HG03460 (cell line): ENCODE results near the gene MTNR1B.

ENCODE experiments used
- ATAC-seq: cut with Tn5 transposase; IDR thresholded peaks from one replicate; pipeline ENCODE4 v1.9.1; 2021; ENCODE audit not compliant: unreplicated experiment

MTNR1B gene

DNA sequence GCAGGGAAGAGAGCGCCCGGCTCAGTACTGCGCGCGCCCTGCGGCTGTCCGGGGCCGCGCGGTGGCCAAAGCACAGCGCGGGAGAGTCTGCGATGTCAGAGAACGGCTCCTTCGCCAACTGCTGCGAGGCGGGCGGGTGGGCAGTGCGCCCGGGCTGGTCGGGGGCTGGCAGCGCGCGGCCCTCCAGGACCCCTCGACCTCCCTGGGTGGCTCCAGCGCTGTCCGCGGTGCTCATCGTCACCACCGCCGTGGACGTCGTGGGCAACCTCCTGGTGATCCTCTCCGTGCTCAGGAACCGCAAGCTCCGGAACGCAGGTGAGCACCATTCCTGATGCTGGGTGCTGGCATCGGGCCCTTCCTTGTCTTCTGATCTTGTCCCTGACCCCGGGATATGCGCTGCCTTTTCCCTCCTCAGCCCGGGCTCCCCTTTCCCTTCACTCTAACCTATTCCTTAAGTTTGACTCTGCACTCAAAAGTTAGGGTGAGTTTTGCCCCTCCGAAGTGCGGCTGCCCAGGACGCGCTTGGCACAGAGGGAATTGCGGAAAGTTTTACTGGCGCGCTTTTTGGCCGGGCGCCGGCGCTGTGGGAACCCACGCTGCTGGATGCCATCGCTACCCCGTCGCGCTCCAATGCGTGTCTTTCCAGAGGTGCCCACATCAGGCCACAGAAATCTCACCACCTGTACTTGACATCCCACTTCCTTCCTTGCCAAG, at the start of gene MTNR1B:
MTNR1B (plus strand) TSS at position 18 of the 714 bp plus-strand sequence; CDS start at position 93, 75 bp downstream.
- ATAC-seq = no peak

DNA sequence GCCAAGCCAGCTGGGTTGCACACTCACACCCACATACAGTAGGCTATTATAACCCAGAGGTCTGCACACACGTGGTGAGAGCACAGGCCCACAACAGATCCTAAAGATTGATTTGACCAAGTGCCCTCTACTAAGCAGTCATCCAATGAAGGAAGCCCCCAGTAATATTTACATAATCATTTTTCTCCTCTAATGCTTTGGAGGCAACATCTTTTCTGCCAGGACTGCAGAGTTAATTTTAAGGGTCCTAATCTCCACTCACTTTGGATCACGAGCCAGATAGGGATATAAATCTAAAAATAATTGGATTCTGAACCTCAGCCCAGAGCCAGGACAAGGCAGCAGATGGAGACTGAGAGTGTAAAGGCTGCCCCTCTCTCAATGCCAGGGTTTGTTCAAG, 49.1 kb upstream of the MTNR1B start:
- no peak for ATAC-seq

DNA sequence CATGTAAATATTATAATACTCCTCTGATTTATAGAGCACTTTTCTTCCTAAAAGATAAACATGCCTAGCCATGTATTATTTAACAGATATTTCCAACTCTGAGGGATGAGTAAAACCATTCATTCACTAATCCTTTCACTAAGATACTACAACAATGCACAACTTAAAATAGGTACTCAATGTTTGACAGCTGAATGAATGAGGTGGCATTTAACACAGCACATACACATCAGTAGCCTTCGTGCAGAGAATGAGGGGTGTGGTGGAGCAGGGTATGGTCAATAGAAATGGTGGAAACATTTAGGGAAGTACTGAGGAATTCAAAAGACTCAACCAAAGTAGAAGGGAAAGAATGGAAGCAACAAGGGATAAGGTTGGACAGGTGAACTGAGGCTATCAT, 46.7 kb upstream of the MTNR1B start:
- ATAC-seq = no peak

DNA sequence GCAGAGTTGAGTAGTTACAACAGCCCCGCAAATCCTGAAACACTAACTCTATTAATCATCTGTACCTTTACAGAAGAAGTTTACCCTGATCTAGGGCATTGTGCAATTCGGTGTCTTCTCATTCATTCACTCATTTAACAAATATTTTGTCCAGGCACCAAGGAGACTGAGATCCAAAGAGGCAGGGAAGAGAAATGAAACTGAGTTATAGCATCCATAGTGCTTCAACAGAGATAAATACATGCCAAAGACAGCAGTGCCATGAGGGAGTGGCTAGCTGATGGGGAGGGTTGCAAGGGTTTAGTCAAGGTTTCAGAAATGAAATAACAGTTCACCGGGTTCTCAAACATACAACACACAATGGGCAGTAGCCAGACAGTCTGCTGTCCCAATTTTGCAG, 40.2 kb upstream of the MTNR1B start:
- no peak for ATAC-seq

DNA sequence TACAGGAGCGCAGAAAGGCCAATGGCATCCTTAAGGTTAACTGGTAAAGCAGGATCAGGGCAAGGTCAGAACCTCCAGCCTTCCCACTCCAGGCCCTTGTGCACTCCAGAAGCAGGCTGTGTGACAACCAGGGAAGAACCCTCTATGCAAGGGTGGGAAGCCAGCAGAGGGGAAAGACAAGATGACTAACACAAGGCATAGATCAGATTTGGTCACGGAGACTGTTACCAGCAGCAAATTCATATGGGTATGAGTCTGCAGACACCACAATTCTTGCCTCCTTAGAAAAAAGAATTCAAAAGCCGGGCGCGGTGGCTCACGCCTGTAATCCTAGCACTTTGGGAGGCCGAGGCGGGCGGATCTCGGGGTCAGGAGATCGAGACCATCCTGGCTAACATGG, 39.8 kb upstream of the MTNR1B start:
- ATAC-seq = no peak

DNA sequence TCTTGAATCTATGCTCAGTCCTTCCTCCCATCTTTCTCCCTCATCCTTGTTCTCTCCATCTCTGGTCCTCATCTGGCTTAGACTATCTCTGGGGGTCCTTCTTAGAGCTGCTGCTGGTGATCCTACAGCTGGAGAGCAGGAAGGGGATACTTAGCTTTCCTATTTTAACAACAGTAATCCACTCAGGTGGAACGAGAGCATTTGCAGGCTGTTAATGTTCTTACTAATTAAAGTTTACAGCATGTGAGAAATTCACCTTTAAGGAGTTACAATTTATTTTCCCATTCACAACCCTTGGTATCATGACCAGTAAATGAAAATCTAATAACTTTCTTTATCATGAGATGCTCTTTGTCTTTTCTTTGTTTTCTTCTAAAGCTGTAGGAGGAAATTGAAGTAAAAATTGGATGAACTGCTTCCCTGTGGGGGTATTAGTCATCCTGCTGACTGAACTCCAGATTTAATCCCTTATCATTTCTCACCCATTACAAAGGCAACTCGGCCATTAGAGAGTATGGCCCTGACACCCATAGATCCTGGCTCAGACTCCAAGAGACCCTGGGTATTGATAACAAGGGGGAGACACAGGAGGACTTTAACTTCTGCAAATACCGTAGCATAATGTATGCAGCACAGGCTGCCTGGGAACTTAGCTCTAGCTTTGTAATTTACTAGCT, 37.6 kb upstream of the MTNR1B start:
- no peak for ATAC-seq

DNA sequence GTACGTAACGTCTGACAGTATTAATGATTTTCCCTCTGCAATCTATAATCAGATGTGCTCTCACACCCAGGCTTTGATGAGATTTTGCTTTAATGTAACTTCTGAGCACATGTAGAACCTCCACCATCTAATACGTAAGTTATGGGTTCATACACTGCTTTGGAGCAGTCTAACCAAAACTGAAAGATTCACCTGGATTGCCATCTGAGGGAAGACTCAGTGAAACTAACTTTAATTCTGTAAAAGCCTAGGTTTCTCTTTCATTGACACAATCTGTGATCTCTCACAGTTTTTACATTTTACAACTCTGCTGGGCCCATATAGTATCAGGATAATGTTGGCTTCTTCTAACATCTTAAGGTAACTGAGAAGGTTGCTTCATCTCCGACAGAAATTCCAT, 30.1 kb upstream of the MTNR1B start:
- ATAC-seq = no peak

DNA sequence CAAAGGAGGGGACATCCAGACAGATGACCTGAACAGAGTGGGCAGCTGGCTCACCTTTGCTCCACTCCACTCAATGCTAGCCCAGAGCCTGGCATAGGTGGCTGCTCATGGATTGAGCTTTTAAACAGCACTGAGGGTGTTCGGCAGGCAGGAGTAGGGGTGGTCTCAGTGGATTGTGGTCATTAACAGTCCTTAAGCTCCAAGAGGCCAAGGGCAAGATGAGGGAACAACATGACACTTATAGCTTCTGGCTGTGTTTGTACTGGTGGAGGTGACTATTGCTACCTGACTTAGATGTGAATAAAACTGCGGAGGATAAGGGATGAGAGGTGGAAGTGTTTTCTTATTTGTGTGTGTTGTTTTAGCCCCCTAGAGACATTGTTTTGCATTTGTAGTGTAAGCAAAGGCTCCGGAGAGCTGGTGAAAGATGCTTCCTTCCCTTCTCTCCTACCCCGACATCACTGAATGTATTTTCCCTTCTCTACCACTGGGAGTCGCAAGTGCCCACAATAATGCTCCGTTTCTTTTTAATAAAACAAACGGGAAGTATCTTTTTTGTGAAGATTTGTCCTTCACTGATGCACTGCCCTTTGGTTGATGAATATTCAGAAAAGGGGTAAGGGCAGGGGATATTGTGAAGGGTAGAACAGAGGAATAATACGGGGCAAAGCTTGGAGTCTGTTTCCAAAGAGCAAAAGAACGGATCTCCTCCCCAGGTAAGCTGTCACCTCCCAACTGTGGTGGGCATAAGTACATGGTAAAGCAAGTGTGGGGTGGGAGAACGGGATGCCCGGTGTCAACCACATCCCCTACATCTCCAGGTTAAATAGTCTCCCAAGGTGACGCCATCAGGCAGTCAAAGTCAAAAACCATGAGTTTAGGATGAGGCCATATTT, 27.5 kb upstream of the MTNR1B start:
- ATAC-seq = peak; percentile 83

DNA sequence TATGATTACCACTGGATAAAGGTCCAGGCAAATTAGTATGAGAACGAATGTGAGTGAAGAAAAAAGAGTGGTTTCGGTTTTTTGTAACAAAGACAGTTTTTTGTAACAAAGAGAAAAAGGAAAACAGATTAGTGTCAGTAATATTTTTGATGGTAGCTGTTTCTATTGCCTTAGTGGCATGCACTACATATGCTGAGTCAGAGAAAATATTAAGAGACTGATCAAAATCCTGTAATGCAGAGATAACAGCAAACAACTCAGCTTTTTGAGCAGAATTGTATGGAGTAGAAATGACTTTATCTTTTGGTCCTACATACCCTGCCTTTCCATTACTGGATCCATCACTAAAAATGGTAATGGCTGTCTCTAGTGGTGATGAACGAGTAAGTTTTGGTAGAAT, 22.7 kb upstream of the MTNR1B start:
- no peak for ATAC-seq

DNA sequence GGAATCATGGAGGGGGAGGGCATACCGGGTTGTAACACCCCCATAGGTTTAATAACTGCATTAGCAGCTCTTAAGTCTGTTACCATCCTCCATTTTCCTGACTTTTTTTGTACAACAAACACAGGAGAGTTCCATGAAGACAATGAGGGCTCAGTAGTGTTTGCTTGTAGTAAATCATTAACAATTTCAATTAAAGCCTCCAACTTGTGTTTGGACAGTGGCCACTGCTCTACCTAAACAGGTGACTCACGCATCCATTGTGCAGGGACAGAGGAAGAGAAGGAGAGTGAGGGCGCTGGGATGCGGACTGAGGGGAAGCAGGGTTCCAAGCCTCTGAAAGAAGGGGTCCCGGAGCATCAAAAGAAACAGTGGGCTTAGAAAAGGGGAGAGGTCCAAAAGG, 21.3 kb upstream of the MTNR1B start:
- ATAC-seq = no peak

DNA sequence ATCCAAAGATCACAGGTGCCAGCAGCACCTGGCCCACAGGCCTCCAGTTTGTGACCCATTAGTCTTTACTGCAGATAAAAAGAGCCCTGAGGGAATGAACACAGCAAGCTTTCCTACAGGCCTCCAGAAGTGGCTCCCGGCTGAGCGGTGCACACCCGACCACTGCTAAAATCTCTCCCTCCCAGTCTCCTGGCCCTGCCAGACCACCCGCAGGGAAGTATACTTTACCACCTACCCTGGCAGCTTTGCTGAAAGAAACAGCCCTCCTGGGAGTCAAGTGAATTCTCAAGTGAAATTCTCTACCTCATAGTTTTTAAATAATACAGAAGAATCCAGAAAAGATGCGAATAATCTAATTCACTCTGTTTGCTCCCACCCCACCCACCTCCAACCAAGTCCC, 15.4 kb upstream of the MTNR1B start:
- ATAC-seq = no peak

DNA sequence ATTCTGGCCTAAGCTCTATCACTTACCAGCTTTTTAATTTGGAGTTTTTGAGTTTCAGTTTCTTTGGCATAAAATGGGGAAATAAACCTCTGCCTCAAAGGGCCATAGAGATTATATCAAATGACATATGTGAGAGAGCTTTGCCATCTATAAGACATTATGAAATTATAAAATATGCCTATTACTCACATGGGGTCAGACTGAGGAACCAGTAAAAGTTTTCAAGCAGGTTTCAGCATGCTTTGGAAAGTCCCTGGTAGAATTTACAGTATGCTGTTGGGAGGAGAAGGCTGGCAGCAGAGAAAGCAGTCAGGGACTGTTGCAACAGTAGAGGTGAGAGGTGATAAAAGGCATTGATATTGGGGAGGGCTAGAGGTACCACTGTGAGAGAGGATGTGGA, 13.6 kb upstream of the MTNR1B start:
- ATAC-seq = no peak

DNA sequence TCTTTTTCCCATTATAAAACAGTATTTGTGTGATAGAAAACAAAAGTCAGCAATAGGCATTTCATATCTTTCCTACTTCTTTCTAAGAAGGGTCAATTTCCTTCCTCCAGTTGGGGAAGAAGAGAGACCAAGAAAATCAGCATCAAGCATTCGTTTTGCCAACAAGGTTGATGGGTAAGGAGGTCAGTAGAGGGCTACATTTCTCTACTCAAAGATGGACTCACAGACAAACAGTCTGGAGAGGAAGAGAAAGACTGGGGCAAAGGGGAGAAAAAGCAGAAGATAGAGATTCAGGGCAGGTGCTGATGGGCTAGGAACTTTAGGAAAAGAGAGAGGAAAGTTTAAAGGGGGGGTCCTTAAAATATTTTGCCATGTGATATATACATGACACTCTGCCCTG, 8.6 kb upstream of the MTNR1B start:
- ATAC-seq = no peak

DNA sequence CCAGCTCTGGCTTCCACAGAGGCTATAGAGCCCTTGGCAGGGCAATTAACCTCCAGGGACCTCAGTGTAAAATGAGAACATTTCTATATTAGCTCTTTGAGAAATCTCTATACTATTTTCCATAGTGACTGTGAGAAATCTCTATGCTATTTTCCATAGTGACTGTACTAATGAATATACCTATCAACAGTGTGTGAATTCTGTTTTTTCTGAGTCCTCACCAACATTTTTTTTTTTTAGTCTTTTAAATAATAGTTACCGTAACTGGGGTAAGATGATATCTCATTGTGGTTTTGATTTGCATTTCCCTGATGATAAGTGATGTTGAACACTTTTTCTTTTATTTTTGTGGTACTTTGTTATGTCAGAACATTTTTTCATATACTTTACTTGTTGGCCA, 7.0 kb upstream of the MTNR1B start:
- ATAC-seq = no peak

DNA sequence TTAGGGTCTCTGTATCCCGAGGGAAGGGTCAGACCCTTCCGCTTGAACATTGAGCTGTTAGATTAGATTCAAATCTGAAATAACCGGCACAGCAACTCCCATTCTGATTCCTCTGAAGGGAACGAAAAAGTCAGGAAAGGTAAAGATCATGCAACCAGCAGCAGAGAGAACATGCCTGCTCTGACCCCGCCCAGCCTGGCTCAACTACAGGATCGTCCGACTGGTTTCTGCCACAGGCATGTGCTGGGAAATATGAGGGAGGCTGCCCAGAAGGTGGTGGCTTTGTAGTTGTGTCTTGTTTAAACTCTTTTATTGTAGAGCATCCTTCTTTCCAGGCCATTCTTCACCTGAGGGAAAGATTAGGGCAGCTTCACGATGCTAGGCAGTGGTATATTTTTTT, 5.0 kb upstream of the MTNR1B start:
- no peak for ATAC-seq

DNA sequence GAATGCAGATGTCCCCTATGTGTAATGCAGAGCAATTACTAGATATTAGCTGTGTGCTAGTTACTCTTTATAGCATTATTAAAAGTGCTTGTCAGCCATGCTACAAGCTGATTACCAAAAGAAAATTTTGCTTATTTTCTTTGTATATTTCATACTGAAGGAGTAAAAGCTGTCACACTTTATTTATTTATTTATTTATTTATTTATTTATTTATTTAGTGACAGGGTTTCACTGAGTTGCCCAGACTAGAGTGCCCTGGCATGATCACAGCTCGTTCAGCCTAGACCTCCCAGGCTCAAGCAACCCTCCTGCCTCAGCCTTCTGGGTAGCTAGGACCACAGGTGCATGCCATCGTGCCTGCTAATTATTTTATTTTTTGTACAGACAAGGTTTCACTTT, 4.3 kb upstream of the MTNR1B start:
- no peak for ATAC-seq

DNA sequence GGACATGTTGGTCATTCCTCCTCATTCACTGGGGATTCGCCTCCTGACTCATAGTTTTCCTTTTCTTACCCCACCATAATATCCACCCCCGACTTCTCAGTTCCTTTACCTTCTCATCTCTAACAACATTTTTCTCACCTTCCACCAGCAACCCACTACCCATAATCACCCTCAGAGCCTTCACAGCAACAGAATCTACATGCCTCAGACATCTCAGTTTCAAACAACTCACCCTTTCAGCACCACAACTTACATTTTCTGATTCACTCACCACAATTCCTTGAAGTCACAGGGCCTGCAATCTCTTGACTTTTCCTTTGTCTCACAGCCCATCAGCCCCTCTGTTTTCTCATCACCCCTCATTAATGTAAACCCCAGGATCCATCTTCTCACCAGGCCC, 2.3 kb upstream of the MTNR1B start:
- no peak for ATAC-seq

DNA sequence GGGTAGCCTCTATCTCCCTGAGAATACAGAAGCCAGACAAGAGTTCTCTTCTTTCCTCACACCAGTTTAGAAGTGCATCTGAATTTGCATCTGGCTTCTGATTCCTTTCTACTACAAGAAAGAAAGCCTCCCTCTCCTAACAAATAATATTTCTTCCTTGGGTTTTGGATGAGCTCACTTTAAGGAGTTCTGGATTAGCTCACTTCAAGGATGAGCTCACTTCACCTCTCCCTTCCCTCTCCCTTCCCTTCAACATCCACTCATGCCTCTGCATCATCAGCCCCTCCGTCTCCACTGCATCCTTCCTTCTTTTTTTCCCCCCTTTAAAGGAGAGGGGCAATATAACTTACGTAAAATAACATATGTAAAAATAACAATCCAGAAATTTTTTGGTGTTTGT, 1.6 kb upstream of the MTNR1B start:
- ATAC-seq = no peak

DNA sequence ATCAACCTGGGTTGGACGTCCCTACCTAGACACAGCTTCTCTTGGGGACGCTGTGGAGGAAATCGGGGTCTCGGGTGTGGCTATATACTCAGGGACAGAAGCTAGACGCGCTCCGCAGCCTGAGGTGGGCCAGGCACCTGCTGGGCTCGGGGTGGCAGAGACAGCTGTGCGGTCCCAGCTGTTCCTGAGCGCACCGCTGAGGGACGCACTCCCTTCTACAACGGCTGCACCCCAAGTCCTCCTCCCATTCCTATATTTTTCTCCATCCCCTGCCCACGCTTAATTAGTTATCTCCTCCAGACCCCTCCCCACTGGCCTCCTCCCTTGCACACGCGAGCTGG, 188 bp upstream of the MTNR1B start:
- no peak for ATAC-seq

DNA sequence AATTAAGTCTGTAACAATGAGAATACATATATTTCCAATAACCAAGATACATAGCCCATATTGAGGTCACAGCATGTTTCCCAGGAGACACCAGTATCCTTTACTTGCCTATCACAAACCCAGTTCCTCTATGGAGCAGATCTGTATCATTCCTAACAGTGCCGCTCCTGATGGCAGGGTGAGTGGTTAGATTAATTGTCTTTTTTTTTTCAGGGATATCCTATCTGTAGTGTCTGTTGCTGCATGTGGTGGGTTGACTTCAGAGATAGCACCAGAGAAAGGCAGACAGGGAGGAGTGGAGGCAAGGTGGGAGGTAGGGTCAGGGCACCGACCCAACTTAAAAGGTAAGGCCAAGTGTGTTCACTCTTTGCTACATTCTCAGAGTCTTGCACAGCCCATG, 2.8 kb downstream of the MTNR1B start:
- ATAC-seq = no peak

DNA sequence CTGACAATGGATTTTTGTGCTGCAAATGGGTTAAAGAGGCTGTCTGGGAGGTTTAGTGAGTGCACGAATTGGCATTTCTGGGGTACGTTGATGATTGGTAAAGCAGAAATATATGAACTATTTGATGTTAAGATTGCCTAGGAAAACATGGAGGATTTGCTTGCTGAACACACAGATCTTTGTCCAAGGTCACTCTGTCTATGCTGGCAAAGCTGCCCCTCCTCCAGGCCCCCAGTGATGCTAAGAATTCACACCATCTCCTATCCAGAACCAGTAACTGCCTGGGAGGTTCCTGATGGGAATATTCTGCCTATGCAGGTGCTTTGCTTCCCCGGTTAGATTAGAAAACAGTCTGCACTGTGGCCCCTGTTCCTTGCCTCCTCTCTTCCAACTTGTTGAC, 5.8 kb downstream of the MTNR1B start:
- no peak for ATAC-seq

DNA sequence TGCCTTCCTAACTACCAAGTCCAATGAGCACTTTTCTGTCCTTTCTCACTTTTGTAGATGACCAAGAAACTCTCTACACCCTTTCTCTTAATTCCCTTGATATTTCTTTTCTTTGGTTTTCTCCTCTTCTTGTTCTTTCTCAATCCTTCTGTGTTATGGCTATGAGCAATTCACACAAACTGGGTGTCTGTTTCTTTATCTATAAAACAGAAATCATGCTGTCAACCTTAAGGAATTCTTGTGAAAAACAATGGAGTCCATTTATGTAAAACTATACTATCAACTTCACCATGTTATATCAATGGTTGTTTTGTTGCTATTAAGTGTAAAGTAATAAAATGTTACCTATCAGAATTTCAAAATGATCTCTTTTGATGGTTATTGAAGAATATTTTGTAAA, 7.2 kb downstream of the MTNR1B start:
- no peak for ATAC-seq
